HG03460 (cell line): Measurements from ENCODE around the gene USP24.
A peak's percentile ranks its signal among the peaks of the same experiment; 100 is the strongest.
"Not testable (repeated sequence)": the region's sequence is repeated elsewhere in the genome, so short reads cannot be mapped to it uniquely, and the experiment has no call there.

ENCODE experiments used
- ATAC-seq: cut with Tn5 transposase; IDR thresholded peaks from one replicate; pipeline ENCODE4 v1.9.1; 2021; ENCODE audit not compliant: unreplicated experiment

The USP24 gene

GRCh38 chr1:55232448-55233144 lies 17.4 kb upstream of the USP24 start:
- no peak for ATAC-seq

GRCh38 chr1:55231745-55232144 lies 16.6 kb upstream of the USP24 start:
- no peak for ATAC-seq

- ATAC-seq: no peak
Observed at GRCh38 chr1:55230659-55231058, 15.5 kb upstream of the USP24 start.

GRCh38 chr1:55229726-55230125 lies 14.6 kb upstream of the USP24 start:
- not testable (repeated sequence) for ATAC-seq

DNA sequence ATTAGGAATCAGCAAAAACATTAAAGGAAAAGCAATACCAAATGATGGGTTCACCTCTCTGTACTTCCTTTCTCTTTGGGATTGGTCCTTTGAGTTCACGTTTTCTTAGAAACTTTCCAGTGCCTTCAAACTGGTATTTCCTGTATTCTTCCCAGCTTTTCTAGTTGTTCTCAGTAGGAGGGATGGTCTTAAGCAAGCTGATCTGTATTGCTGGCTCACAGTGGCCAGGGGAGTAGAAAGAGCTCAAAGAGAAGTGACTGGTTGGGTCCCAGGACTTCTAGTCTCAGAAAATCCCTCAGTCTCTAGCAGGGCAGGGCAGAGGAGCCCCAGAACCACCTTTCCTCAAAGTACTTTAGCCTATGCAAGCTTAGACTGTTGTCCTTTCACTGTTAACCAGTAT lies 10.1 kb upstream of the USP24 start:
- ATAC-seq: no peak

DNA sequence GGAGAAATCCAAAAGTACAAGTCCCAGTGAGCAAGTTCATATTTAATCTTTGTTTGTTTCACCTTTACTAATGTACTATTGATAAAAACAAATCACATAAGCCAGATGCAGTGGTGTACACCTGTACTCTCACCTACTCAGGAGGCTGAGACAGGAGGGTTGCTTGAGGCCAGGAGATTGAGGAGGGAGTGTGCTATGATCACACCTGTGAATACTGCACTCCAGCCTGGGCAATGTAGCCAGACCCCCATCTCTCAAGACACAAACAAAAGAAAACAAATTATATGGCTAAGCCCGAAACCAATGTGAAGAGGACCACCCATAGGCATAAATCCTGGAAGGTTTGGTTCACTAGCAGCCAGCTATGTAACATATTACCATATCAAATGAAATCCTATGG lies 9.6 kb upstream of the USP24 start:
- ATAC-seq: no peak

- ATAC-seq: no peak
Observed at GRCh38 chr1:55222152-55222551, 7.0 kb upstream of the USP24 start.

DNA sequence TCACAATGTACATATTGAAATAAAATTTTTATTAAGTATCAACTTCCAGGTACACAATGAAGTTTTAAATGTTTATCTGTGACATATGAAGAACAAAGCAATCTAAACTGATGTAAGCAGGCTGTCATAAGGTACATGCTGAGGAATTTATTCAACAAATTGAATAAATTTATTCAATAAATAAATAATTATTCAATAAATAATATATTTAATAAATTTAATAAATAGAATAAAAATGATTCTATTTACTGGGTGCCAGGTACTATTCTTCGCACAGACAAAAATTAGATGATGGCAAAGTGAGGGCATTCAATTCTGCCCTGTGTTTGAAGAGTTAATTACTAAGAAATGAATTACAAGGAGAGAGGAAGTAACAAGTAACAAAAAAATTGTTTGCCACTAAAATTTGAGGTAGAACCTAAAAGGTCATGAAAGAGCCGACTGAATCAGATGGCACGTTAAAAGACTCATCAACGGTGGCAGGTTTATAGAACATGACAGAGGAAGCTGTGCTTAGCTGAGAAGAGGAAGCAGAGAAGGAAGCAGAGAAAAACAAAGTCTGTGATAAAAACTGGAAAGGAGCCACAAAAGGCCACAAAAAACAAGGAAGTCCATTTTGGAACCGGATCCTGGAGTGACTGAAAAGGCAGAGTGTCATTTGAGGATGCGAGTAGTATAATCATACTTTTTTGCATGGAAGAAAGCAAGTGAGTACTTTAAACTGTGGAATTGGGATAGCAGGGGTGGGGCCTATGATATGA lies 2.2 kb upstream of the USP24 start:
- ATAC-seq: no peak

- ATAC-seq: no peak
Observed at GRCh38 chr1:55216096-55216495, 932 bp upstream of the USP24 start.

DNA sequence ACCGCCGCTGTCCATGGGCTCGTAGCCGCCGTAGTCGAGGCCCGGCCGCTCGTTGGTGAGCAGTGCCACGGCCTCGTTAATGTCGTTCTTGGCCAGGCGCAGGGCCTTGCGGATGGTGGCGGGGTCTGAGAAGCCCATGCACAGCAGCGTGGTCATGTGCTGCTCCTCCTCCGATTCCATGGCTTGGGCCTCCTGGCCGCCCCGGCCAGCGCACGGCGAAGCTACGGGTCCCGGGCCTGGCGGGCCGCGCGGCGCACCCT lies 300 bp downstream of the USP24 start:
- peak; percentile 6 for ATAC-seq

DNA sequence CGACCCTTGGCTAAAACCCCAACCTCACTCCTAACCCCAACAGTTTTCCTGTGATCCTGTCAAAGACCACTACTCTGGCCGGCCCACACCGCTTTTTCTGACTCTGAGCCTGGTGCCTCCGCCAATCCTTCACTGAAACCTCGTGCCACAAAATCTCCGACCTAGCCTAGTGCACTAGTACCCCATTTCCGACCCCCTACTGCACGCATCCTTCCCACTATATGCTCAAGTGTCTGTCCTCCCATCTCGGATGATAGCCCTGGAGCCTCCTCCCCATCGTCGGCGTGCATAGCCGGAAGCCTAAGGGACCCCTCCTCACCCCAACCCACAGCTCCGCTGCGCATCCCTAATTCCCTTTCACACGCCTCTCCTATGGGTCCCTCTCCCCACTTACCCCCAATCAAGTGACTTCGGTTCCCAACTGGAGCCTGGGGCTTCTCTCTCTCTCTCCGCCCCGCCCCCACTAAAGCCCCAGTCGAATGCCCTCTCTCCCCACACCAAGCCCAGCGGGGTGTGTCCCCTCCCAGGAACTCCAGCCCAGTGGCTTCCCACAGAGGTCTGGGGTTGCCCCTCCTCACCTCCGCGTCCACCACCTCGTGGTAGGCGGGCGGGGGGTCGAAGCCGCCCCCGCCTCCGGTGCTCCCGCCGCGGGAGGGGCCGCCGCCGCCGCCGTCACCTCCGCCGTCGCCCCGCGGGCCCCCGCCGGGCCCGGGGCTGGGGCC lies 791 bp downstream of the USP24 start:
- ATAC-seq: peak; percentile 22

DNA sequence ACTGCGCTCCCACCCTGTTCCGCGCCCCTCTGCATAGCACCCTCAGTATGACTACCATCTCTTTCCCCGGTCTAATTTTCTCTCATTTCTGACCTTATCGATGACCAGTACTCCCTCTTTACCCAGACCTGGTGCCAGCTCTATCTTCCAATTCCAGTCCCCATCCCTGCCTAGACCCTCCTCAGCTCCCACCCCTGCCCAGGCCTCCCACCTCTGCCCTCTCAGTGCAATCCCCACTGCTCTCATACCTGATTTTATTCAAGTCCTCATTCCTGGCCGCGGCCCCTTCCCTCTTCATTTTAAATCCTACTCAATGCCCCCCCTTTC lies 1.3 kb downstream of the USP24 start:
- ATAC-seq: no peak

- ATAC-seq: no peak
Observed at GRCh38 chr1:55213151-55213884, 1.8 kb downstream of the USP24 start.

DNA sequence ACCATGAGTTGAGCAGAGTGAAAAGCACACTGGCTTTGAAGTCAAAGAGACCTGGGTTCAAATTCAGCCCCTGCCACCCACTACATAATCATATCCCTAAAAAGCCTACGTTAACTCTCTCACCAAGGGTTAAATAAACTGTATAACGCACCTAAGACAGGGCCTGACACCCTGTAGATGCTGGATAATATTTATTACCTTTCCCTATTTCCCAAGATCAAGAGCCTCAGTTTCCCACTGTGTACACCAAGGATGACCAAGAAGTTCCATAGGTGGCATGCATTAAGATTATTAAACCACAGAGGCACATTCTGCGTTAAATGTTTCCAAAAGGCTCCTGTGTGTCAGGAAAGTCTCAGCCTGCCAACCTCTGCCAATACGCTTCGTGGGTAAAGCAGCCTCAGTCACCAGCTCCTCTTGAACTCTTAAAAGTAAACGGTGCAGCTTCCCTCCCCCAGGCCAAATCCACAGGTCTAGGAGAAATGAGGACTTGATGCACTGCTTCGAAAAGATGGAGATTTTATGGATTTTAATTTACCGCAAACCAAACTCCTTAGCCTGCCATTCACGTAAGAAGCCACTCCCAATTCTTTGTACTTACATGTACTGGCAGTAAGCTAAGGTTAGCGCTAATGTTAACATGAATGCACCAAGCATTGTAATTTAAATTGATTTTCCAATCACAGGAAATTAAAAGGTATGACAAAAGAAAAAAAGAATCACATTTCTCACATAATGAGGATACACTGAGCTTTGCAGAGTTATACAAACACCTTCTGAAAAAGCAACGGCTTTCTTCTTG lies 2.6 kb downstream of the USP24 start:
- no peak for ATAC-seq

GRCh38 chr1:55211863-55212262 lies 3.3 kb downstream of the USP24 start:
- ATAC-seq: peak; percentile 38

DNA sequence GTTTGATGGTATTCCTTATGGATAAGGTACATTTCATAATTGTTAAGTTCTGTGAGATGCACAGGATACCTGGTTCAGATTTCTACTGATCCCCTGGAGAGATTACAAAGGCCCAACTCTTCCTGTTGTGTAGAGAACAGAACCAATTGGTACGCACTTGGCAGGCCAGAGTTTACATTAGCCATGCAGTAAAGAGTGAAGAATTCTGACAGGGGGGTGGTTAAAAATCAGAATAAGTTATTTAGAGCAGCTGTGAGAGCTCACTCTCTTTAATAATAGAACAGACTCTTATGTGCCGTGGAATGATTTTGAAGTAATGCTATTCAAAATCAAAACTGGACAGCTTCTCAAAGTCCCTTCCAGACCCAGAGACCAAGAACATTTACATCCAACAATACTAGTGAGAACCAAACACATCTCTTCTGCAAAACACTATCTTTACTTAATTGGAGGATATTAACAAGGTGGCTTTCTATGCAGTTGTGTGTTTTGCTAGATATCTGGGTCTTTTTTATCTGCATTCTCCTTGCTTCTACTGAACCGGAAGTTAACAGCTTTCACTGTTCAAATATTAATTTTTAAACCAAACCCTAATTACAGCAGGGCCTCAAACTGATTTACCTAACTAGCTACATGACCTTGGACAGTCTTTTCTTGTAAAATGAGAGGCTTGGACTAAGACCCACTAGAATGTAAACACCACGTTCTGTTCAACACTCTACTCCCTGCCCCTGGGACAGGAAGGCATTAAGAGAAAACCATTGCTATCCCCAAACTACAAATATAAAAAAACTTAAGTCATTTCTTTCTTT lies 4.0 kb downstream of the USP24 start:
- ATAC-seq: peak; percentile 32

GRCh38 chr1:55209247-55209646 lies 5.9 kb downstream of the USP24 start:
- no peak for ATAC-seq

- no peak for ATAC-seq
Observed at GRCh38 chr1:55206210-55206609, 9.0 kb downstream of the USP24 start.

GRCh38 chr1:55204997-55205396 lies 10.2 kb downstream of the USP24 start:
- ATAC-seq: peak; percentile 84

GRCh38 chr1:55203064-55203463 lies 12.1 kb downstream of the USP24 start:
- no peak for ATAC-seq
